Mammary epithelial cell (primary cell): ENCODE measurements around the gene CEL.

ENCODE experiments used
- CTCF ChIP-seq, 2 donors: IDR thresholded peaks in 1 of 2; conservative IDR thresholded peaks in 1 of 2; 2 replicates each; pipeline ENCODE4 v1.5.1; 2011 to 2012; ENCODE audit warnings: inconsistent platforms in 2 of 2, low read length in 2 of 2, mild to moderate bottlenecking in 2 of 2, control low read depth in 1 of 2, low read depth in 1 of 2; ENCODE audit not compliant: insufficient read depth in 1 of 2; ENCODE audit errors: extremely low read depth in 1 of 2
- EZH2 ChIP-seq: IDR thresholded peaks from 2 replicates; pipeline ENCODE4 v1.6.1; 2012; ENCODE audit warnings: low read length, inconsistent platforms, borderline replicate concordance

DNA sequence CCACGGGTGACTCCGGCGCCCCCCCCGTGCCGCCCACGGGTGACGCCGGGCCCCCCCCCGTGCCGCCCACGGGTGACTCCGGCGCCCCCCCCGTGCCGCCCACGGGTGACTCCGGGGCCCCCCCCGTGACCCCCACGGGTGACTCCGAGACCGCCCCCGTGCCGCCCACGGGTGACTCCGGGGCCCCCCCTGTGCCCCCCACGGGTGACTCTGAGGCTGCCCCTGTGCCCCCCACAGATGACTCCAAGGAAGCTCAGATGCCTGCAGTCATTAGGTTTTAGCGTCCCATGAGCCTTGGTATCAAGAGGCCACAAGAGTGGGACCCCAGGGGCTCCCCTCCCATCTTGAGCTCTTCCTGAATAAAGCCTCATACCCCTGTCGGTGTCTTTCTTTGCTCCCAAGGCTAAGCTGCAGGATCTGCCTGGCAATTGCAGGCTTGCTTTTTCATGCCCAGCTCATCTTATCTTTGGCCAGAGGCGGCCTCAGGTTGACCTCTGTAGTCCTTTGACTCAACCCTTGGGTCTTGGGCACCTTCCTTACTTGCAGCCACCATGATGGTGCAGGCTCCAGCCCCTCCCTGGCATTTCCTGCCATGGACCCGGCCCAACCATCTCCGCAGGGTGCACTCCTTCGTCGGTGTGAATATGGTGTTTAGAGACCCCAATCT is 9.8 kb downstream of the CEL start:
- TF ChIP-seq CTCF (conservative IDR thresholded peaks at IDR 0.05 in 1 of 2, IDR thresholded peaks at IDR 0.05 in 1 of 2; ENCODE audit: extremely low read depth in 1 of 2, insufficient read depth in 1 of 2, low read depth in 1 of 2, low read length in 2 of 2) (no peak), EZH2 (no peak)
